ENCODE measurements around the gene SLC48A1.

The SLC48A1 gene

GRCh38 chr12:47779301-47779942, 6.4 kb downstream of the SLC48A1 start:
- peak; percentile 69 for DNase-seq

GRCh38 chr12:47779943-47780504, 7.0 kb downstream of the SLC48A1 start:
- no peak for DNase-seq

GRCh38 chr12:47781479-47782371, 8.7 kb downstream of the SLC48A1 start:
- DNase-seq, result peak; percentile 83

- DNase-seq, result no peak
These were observed 9.3 kb downstream of the SLC48A1 start for GRCh38 chr12:47782372-47782770.

GRCh38 chr12:47783024-47783755, 10.2 kb downstream of the SLC48A1 start:
- peak; percentile 52 for DNase-seq

- DNase-seq, result no peak
These were observed 11.1 kb downstream of the SLC48A1 start for GRCh38 chr12:47783821-47784819.

- no peak for DNase-seq
These were observed 12.2 kb downstream of the SLC48A1 start for GRCh38 chr12:47785036-47785886.

- DNase-seq, result no peak
These were observed 13.0 kb downstream of the SLC48A1 start for GRCh38 chr12:47785887-47786661.

- DNase-seq, result no peak
These were observed 13.7 kb downstream of the SLC48A1 start for GRCh38 chr12:47786662-47787280.

- no peak for DNase-seq
These were observed 14.7 kb downstream of the SLC48A1 start for GRCh38 chr12:47787596-47788319.

GRCh38 chr12:47789141-47789540, 16.1 kb downstream of the SLC48A1 start:
- no peak for DNase-seq

- DNase-seq, result no peak
These were observed 16.9 kb downstream of the SLC48A1 start for GRCh38 chr12:47789712-47790489.

- DNase-seq, result no peak
These were observed 17.8 kb downstream of the SLC48A1 start for GRCh38 chr12:47790676-47791350.

- no peak for DNase-seq
These were observed 18.3 kb downstream of the SLC48A1 start for GRCh38 chr12:47791351-47791746.

- DNase-seq, result no peak
These were observed 18.8 kb downstream of the SLC48A1 start for GRCh38 chr12:47791874-47792273.

- DNase-seq, result no peak
These were observed 20.1 kb downstream of the SLC48A1 start for GRCh38 chr12:47793015-47793681.

- DNase-seq, result no peak
These were observed 21.6 kb downstream of the SLC48A1 start for GRCh38 chr12:47794679-47795078.
